Esophagus muscularis mucosa (tissue), 4 donors: Measurements from ENCODE around the gene KCTD11. TPM values are rescaled to one million over a fixed set of nuclear protein-coding genes. Genes with fewer than 3 reads are reported as not detected.

Source experiments
- DNase-seq: peaks from one replicate; pipeline ENCODE4 v3.0.0-alpha.2; 2017; ENCODE audit errors: extremely low spot score
- H3K27ac ChIP-seq, 4 donors: fragments of 200-600 bp; sonication (generic); replicated peaks in 1 of 4; 1 replicate in 3 of 4; 2 replicates in 1 of 4; pipeline ENCODE4 v1.5.1; 2016 to 2019; ENCODE audit warnings: mild to moderate bottlenecking in 1 of 4
- H3K27me3 ChIP-seq, 4 donors: fragments of 200-600 bp; sonication (generic); one replicate each; pipeline versions ENCODE4 v1.5.1 to v1.6.0; 2016 to 2019
- H3K36me3 ChIP-seq, 4 donors: fragments of 200-600 bp; sonication (generic); one replicate each; pipeline ENCODE4 v1.5.1; 2016 to 2019
- H3K4me1 ChIP-seq, 4 donors: fragments of 200-600 bp; sonication (generic); one replicate each; pipeline ENCODE4 v1.5.1; 2016 to 2019
- H3K4me3 ChIP-seq, 4 donors: fragments of 200-600 bp; sonication (generic); 1 replicate in 2 of 4; 2 replicates in 2 of 4; pipeline ENCODE4 v1.5.1; 2016 to 2019; ENCODE audit warnings: mild to moderate bottlenecking in 4 of 4, moderate library complexity in 1 of 4
- H3K9me3 ChIP-seq, 4 donors: fragments of 200-600 bp; sonication (generic); 1 replicate in 3 of 4; 2 replicates in 1 of 4; pipeline ENCODE4 v1.5.1; 2016 to 2019
- CTCF ChIP-seq, 3 experiments: fragments of 200-600 bp in 2 of 3; fragments of 450-650 bp in 1 of 3; sonication (generic) in 2 of 3; IDR thresholded peaks; one replicate each; pipeline ENCODE4 v1.5.1; 2017 to 2019; ENCODE audit warnings: antibody characterized with exemption in 3 of 3, mild to moderate bottlenecking in 2 of 3, moderate library complexity in 1 of 3
- EP300 ChIP-seq: sonication (generic); formaldehyde crosslinking; IDR thresholded peaks from one replicate; pipeline ENCODE4 v1.6.1; 2017; ENCODE audit warnings: antibody characterized with exemption
- POLR2A ChIP-seq: fragments of 450-650 bp; IDR thresholded peaks from one replicate; pipeline ENCODE4 v1.6.1; 2017; ENCODE audit warnings: antibody characterized with exemption, moderate library complexity, mild to moderate bottlenecking, low read depth
- POLR2AphosphoS5 ChIP-seq, 2 donors: sonication (generic); formaldehyde crosslinking; IDR thresholded peaks; one replicate each; pipeline ENCODE4 v1.6.1; 2017; ENCODE audit warnings: antibody characterized with exemption in 2 of 2
- WGBS: methylation state at CpG from one replicate; pipeline ENCODE4 v1.1.5; 2018; 5-methylcytosine and 5-hydroxymethylcytosine counted together
- intact Hi-C: fragments of 100-400 bp; cut with DNase I; formaldehyde crosslinking; loops from one replicate; pipeline ENCODE4 v1.15.1; 2023
- small RNA-seq, 3 donors: library from RNA; depleted of rRNA; stranded (forward); fragments of <200 nt; gene quantifications; one replicate each; pipeline ENCODE3, GENCODE V24; 2016
- total RNA-seq, 4 donors: library from RNA; depleted of rRNA; stranded (reverse); fragments of >200 nt; gene quantifications; one replicate each; pipeline versions ENCODE4 v1.1.0 to v1.2.1, GENCODE V29; 2016

KCTD11 gene
- total RNA-seq, 4 donors from 2014 or later, result 9.1 to 18.2 (median 13.3) TPM

GRCh38 chr17:7403727-7403976 is 51.7 kb downstream of the KCTD11 start:
- Histone ChIP-seq H3K27ac (peak overlapping the region; percentile 90 to 93 (median 92)), H3K9me3 (no peaks in the 10 kb centered on the region), H3K27me3 (no peaks in the 10 kb centered on the region), H3K4me1 (peaks cover 20 to 56% (median 39%) of the 10 kb centered on the region in 4 donors), H3K4me3 (peak overlapping the region; percentile 77 to 87 (median 85)), H3K36me3 (peaks cover 0 to 11% (median 3%) of the 10 kb centered on the region in 4 donors)
- peak; percentile 95 for DNase-seq
- TF ChIP-seq EP300 (no peak), POLR2AphosphoS5 (IDR thresholded peaks at IDR 0.05) (no peak), POLR2A (no peak)
- intact Hi-C loops, result loop anchor here (5.0 kb wide), 1 partner anchor 51 kb away; the partner anchor contains the start of gene KCTD11
- WGBS, result 10% methylated on average over 2 of the region's 13 CpGs

DNA sequence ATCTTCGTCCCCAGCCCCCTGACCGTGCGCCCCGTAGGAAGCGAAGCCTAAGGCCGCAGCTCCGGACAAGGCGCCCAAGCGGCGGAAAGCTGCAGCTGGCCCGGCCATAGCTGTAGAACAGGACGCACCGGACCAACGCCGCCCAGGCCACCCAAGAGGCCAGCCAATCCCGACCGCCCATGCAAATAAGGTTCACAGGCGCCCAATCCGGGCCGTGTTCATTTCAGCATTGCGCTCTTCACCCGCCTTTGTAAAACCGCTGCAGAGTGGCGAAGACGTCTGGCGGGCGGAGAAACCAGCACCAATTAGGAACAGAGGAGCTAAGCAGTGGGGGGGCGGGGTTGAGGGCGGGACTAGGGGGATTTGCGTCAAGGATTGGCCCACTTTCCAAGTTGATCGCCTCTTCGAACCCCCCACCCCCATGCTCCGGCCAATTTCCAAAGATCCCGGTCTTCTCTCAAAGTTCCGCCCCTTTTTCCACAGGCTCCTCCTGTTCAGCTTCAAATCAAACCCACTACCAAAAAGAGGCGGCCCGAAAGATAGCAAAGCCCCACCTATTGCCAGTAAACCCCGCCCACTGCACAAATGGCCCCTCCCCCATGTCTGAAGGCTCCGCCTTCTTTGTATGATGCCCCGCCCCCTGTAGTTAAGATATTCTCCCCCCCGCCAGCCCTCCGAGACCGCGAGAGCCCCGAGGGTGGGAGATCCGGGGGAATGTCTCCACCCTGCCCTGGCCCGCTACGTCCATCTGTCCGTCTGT is 52.2 kb downstream of the KCTD11 start, which contains the start of gene TMEM256:
TMEM256 (minus strand) TSS at position 121 of the 760 bp plus-strand sequence; CDS start at position 108, 13 bp downstream.
- peaks cover 0 to 16% (median 6%) of the 10 kb centered on the region in 4 donors for H3K36me3 ChIP-seq
- DNase-seq, result peak; percentile 100
- intact Hi-C loops, result loop anchor here (2.0 to 5.0 kb wide), 2 partner anchors 33 to 52 kb away; partner anchors contain the start of gene KCTD11
- peak within 1 kb of the TSS; percentile 77 to 87 (median 85) for H3K4me3 ChIP-seq
- TF ChIP-seq POLR2A (peak; percentile 89), EP300 (no peak), CTCF (IDR thresholded peaks at IDR 0.05) (peak in 1 of 3 experiments; percentile 9), POLR2AphosphoS5 (IDR thresholded peaks at IDR 0.05) (peak; percentile 98 to 99)
- no peaks in the 10 kb centered on the region for H3K9me3 ChIP-seq
- peaks cover 20 to 56% (median 39%) of the 10 kb centered on the region in 4 donors for H3K4me1 ChIP-seq
- peak within 1 kb of the TSS; percentile 90 to 93 (median 92) for H3K27ac ChIP-seq
- WGBS, result 0% methylated on average over 23 of the region's 49 CpGs
- H3K27me3 ChIP-seq, result no peaks in the 10 kb centered on the region

Small RNA genes within 50 kb of the gene (small RNA-seq; reads per million reads assigned to genes)
- 0 reads per million in 3 donors for gene AC026954.2

Other genes with a start within 250 kb of the KCTD11 start
- gene ASGR2, start 237.3 kb upstream of the KCTD11 start, total RNA-seq, result 1 to 10 TPM in 1 of 4 donors, under 1 TPM in 2, not detected in 1; 0.32 to 1.5 (median 0.42) TPM
- 1 to 10 TPM in 1 of 4 donors, under 1 TPM in 1, not detected in 2; 0.52 to 2.5 TPM for gene ASGR1, start 172.8 kb upstream of the KCTD11 start, total RNA-seq
- gene DLG4, start 132.3 kb upstream of the KCTD11 start, total RNA-seq, result 10 to 100 TPM; 12.3 to 21.4 (median 16.5) TPM
- 100 to 1,000 TPM; 250 to 662 (median 544) TPM for gene ACADVL, start 132.2 kb upstream of the KCTD11 start, total RNA-seq
- gene DVL2, start 117.6 kb upstream of the KCTD11 start, total RNA-seq, result 10 to 100 TPM; 34.5 to 55.5 (median 43.7) TPM
- 10 to 100 TPM; 21.6 to 38.1 (median 24.8) TPM for gene PHF23, start 112.7 kb upstream of the KCTD11 start, total RNA-seq
- 100 to 1,000 TPM; 360 to 524 (median 408) TPM for gene GABARAP, start 109.7 kb upstream of the KCTD11 start, total RNA-seq
- 10 to 100 TPM; 41.5 to 66.5 (median 46.6) TPM for gene CTDNEP1, start 100.4 kb upstream of the KCTD11 start, total RNA-seq
- 10 to 100 TPM; 24.9 to 33.3 (median 27.8) TPM for gene ELP5, start 99.9 kb upstream of the KCTD11 start, total RNA-seq
- gene CLDN7, start 89.7 kb upstream of the KCTD11 start, total RNA-seq, result 1 to 10 TPM; 1.7 to 3.4 (median 2.1) TPM
- gene SLC2A4, start 70.4 kb upstream of the KCTD11 start, total RNA-seq, result 100 to 1,000 TPM; 144 to 197 (median 157) TPM
- 1 to 10 TPM; 3.6 to 8.7 (median 4.4) TPM for gene YBX2, start 57.5 kb upstream of the KCTD11 start, total RNA-seq
- gene EIF5A, start 44.5 kb upstream of the KCTD11 start, total RNA-seq, result 100 to 1,000 TPM; 145 to 214 (median 204) TPM
- 100 to 1,000 TPM in 1 of 4 donors, 10 to 100 TPM in 3; 89.6 to 112 (median 90.2) TPM for gene GPS2, start 36.8 kb upstream of the KCTD11 start, total RNA-seq
- gene NEURL4, start 22.8 kb upstream of the KCTD11 start, total RNA-seq, result 10 to 100 TPM; 13.9 to 27.0 (median 20.6) TPM
- 10 to 100 TPM in 1 of 4 donors, 1 to 10 TPM in 3; 2.1 to 11.4 (median 4.6) TPM for gene ACAP1, start 15.6 kb upstream of the KCTD11 start, total RNA-seq
- under 1 TPM in 1 of 4 donors, not detected in 3; 0.42 TPM for gene TMEM95, start 3.0 kb downstream of the KCTD11 start, total RNA-seq
- 1 to 10 TPM; 2.9 to 7.5 (median 5.6) TPM for gene TNK1, start 28.9 kb downstream of the KCTD11 start, total RNA-seq
- gene PLSCR3, start 42.4 kb downstream of the KCTD11 start, total RNA-seq, result 10 to 100 TPM; 17.7 to 39.9 (median 24.3) TPM
- 100 to 1,000 TPM in 1 of 4 donors, 10 to 100 TPM in 3; 59.6 to 121 (median 74.7) TPM for gene TMEM256, start 51.9 kb downstream of the KCTD11 start, total RNA-seq
- 10 to 100 TPM; 12.0 to 30.2 (median 19.0) TPM for gene NLGN2, start 55.7 kb downstream of the KCTD11 start, total RNA-seq
- not detected for gene SPEM1, start 68.2 kb downstream of the KCTD11 start, total RNA-seq
- not detected for gene SPEM2, start 73.5 kb downstream of the KCTD11 start, total RNA-seq
- not detected for gene SPEM3, start 76.7 kb downstream of the KCTD11 start, total RNA-seq
- 1 to 10 TPM; 1.2 to 6.1 (median 3.5) TPM for gene TMEM102, start 83.3 kb downstream of the KCTD11 start, total RNA-seq
- gene FGF11, start 87.3 kb downstream of the KCTD11 start, total RNA-seq, result 1 to 10 TPM in 2 of 4 donors, under 1 TPM in 1, not detected in 1; 0.50 to 1.9 (median 1.3) TPM
- gene CHRNB1, start 92.9 kb downstream of the KCTD11 start, total RNA-seq, result 10 to 100 TPM in 1 of 4 donors, 1 to 10 TPM in 3; 5.0 to 12.8 (median 8.1) TPM
- 100 to 1,000 TPM in 2 of 4 donors, 10 to 100 TPM in 2; 57.5 to 113 (median 87.7) TPM for gene ZBTB4, start 127.5 kb downstream of the KCTD11 start, total RNA-seq
- not detected for gene SLC35G6, start 129.3 kb downstream of the KCTD11 start, total RNA-seq
- 10 to 100 TPM; 29.5 to 66.4 (median 46.9) TPM for gene POLR2A, start 132.2 kb downstream of the KCTD11 start, total RNA-seq
- gene TNFSF12, start 196.9 kb downstream of the KCTD11 start, total RNA-seq, result 100 to 1,000 TPM; 102 to 136 (median 122) TPM
- 10 to 100 TPM; 13.4 to 25.8 (median 22.4) TPM for gene TNFSF13, start 206.6 kb downstream of the KCTD11 start, total RNA-seq
- gene SENP3, start 209.8 kb downstream of the KCTD11 start, total RNA-seq, result 10 to 100 TPM; 54.0 to 79.1 (median 72.4) TPM
- gene CD68, start 227.5 kb downstream of the KCTD11 start, total RNA-seq, result 10 to 100 TPM; 34.5 to 70.7 (median 44.7) TPM
- gene MPDU1, start 231.7 kb downstream of the KCTD11 start, total RNA-seq, result 10 to 100 TPM; 26.0 to 50.4 (median 31.5) TPM
- gene SOX15, start 237.9 kb downstream of the KCTD11 start, total RNA-seq, result 10 to 100 TPM in 2 of 4 donors, 1 to 10 TPM in 2; 2.9 to 14.6 (median 10.9) TPM